Transverse colon (tissue), 4 donors: ENCODE measurements around the gene ACP6.
"Not testable (repeated sequence)": the region's sequence is repeated elsewhere in the genome, so short reads cannot be mapped to it uniquely, and the experiment has no call there.

Experiments used
- POLR2AphosphoS5 ChIP-seq, 3 donors: sonication (generic); formaldehyde crosslinking; IDR thresholded peaks; one replicate each; pipeline ENCODE4 v1.6.1; 2016; ENCODE audit warnings: antibody characterized with exemption in 3 of 3
- TF ChIP-seq, protein P1 (sequence below), 5 experiments: fragments of 200-600 bp in 3 of 5; fragments of 450-650 bp in 2 of 5; sonication (generic) in 3 of 5; IDR thresholded peaks; 1 replicate in 2 of 5; 2 replicates in 3 of 5; pipeline ENCODE4 v1.5.1; 2016 to 2017; ENCODE audit warnings: antibody characterized with exemption in 5 of 5, inconsistent platforms in 3 of 5, mild to moderate bottlenecking in 2 of 5, moderate library complexity in 1 of 5

DNA sequence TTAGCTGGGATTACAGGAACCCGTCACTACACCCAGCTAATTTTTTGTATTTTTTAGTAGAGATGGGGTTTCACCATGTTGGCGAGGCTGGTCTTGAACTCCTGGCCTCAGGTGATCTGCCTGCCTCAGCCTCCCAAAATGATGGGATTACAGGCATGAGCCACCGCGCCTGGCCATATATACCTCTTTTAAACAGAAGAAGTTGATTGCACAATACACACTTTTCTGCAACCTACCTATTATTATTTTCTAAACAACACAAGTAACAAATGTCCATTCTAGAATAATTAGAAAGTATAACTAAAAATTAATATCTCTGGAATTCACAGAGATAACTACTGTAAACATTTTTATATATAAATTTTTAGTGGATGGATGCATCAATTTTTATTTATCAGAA is 55.4 kb downstream of the ACP6 start:
- TF ChIP-seq, protein P1, sequence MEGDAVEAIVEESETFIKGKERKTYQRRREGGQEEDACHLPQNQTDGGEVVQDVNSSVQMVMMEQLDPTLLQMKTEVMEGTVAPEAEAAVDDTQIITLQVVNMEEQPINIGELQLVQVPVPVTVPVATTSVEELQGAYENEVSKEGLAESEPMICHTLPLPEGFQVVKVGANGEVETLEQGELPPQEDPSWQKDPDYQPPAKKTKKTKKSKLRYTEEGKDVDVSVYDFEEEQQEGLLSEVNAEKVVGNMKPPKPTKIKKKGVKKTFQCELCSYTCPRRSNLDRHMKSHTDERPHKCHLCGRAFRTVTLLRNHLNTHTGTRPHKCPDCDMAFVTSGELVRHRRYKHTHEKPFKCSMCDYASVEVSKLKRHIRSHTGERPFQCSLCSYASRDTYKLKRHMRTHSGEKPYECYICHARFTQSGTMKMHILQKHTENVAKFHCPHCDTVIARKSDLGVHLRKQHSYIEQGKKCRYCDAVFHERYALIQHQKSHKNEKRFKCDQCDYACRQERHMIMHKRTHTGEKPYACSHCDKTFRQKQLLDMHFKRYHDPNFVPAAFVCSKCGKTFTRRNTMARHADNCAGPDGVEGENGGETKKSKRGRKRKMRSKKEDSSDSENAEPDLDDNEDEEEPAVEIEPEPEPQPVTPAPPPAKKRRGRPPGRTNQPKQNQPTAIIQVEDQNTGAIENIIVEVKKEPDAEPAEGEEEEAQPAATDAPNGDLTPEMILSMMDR (IDR thresholded peaks at IDR 0.05) = not testable (repeated sequence)
- TF ChIP-seq POLR2AphosphoS5 (IDR thresholded peaks at IDR 0.05) = not testable (repeated sequence)
